HG03354 (cell line): Measurements from ENCODE around the gene MEN1.
A peak's percentile ranks its signal among the peaks of the same experiment; 100 is the strongest.
"Not testable (repeated sequence)": the region's sequence is repeated elsewhere in the genome, so short reads cannot be mapped to it uniquely, and the experiment has no call there.

Experiments used
- ATAC-seq: cut with Tn5 transposase; IDR thresholded peaks from one replicate; pipeline ENCODE4 v1.9.1; 2021; ENCODE audit warnings: mild to moderate bottlenecking; ENCODE audit not compliant: unreplicated experiment, poor library complexity, severe bottlenecking

Gene MEN1

DNA sequence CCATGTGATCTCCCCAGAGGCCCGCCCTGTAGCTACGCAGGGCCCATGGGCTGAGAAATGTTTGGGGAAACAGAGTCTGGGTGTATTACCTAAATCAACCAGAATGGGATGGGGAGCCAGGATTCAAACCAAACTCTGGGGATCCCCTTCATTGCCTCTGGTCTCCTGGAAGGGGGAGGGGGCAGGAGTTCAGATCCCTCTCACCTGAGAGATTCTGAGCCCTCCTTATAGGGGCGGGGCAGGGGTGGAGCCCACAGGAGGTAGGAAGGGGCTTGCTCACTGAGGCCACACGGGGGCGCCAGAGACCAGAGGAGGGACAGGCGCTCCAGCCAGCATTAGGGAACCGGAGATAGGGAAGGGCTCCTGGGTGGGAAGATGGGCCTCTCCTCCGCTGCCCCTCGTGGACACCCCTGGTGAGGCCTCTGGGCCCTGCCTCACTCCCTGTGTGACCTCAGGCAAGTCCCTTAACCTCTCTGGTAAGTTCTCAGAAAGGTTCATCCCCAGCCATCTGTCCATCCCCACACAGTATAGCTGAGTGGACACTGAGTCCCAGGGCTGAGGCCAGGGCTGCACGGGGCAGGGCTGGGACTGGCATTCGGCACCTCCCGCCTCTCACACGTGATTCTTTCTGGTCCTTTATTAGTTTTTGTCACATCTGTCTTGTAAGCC lies 36.8 kb upstream of the MEN1 start:
- ATAC-seq, result no peak

GRCh38 chr11:64845776-64846129 lies 35.4 kb upstream of the MEN1 start:
- not testable (repeated sequence) for ATAC-seq

DNA sequence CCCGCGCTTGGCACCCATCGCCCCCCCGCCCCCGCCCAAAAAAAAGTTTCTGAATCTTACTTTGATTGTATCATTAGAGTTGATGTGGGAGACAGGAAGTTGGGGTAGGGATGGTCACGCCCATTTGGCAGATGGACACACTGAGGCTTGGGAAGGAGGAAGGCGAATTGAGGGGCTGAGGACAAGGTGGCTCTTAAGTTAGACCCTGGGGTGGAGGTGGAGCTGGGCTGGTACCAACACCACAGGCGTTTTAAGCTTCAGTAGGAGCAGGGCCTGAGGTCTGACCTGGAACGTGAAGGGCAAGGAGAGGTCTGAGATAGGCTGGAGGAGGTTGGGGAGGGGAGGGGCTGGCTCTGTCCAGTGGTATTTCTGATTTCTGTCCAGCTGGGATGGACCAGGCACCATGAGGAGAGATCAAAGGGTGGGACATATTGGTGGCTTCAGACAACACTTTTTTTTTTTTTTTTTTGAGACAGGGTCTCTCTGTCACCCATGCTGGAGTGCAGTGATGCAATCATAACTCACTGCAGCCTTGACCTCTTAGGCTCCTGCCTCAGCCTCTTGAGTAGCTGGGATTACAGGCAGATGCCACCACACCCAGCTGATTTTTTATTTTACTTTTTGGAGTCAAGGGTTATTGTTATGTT lies 34.9 kb upstream of the MEN1 start:
- ATAC-seq, result no peak

GRCh38 chr11:64844330-64845128 lies 34.2 kb upstream of the MEN1 start, which contains the start of gene CDC42BPG:
CDC42BPG (minus strand) TSS chr11:64844653; CDS start chr11:64844569, 84 bp downstream.
- ATAC-seq, result peak; percentile 40

- no peak for ATAC-seq
Measured at GRCh38 chr11:64843686-64844329, 33.5 kb upstream of the MEN1 start.

GRCh38 chr11:64842851-64843685 lies 32.7 kb upstream of the MEN1 start:
- ATAC-seq, result no peak

DNA sequence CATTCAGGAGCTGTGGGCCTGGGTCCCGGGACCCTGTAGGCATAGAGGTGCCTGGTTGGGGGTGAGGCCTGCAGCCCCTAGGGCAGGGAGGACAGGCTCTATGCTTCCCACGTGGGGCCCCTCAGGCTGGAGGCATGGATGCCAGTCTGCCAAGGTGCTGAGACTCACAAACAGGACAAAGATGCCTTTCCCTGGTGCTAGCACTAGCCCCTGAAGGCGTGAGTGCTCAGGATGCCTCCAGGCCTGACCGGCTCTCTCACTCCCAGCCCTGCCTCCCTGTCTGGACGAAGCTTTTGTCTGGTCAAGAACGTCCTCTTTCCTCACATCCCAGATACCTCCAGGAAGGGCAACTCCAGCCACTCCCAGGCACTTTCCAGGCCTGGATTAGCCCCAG lies 32.0 kb upstream of the MEN1 start:
- ATAC-seq, result no peak

- ATAC-seq, result no peak
Measured at GRCh38 chr11:64841592-64842365, 31.4 kb upstream of the MEN1 start.

GRCh38 chr11:64839887-64840782 lies 29.8 kb upstream of the MEN1 start:
- no peak for ATAC-seq

- ATAC-seq, result no peak
Measured at GRCh38 chr11:64839335-64839734, 29.0 kb upstream of the MEN1 start.

DNA sequence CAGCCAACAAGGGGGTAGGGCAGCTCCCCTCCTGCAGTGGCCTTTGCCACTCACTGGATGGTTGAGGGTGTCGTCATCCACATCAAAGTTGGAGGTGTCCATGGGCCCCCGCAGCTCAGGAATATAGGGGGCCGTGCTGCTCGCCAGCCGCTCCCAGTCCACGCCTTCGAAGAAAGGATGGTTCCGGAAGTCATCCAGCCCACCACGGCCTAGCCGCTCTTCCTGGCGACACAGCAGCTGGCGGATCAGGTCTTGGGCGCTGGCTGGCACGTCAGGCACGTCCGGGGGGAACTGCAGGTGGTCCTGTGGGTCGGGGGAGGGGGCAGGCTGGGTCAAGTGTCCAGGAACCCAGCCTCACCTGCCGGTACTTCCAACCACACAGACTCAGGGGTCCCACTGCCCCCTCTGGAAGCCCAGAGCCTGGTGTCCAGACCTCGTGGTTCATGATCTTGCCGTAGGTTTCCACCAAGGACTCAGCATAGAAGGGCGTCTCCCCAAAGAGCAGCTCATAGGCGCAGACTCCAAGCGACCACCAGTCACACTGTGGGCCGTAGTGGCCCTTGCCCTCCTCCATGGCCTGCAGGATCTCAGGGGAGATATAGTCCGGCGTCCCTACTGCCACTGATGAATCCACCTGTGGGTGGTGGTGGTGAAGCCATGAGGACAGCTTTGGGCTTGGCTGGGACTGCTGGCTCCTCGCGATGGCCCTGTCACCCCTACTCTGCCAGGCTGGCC lies 28.4 kb upstream of the MEN1 start:
- ATAC-seq, result no peak

- ATAC-seq, result no peak
Measured at GRCh38 chr11:64837887-64838351, 27.6 kb upstream of the MEN1 start.

DNA sequence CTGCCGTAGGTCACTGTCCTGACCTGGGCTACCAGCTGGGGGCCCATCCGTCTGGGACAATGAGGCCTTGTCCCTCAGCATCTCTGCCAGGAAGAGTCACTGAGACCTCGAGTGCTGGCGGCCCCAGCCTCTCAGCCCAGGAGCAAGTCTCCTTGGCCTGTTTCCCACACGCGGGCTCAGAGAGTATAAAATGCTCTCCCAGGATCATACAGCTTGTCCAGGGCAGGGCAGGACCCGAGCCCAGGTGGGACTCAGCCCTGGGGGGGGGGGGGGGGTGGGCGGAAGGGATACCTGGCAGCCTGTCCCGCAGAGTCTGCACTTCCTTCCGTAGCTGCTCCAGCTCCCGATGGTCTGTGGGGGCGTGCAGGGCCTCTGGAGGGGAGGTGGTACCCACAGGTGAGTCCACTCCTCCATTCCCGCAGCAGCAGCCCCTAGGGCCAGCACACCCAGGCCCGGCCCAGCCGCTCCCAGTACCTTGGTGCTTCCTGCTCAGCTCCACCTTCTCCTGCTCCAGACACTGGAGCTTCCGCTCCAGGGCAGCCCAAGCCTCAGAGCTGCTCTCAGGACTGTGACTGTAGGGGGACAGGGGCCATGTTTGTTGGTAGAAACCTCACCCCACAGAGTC lies 26.2 kb upstream of the MEN1 start:
- no peak for ATAC-seq

GRCh38 chr11:64835616-64836447 lies 25.5 kb upstream of the MEN1 start:
- ATAC-seq, result no peak

DNA sequence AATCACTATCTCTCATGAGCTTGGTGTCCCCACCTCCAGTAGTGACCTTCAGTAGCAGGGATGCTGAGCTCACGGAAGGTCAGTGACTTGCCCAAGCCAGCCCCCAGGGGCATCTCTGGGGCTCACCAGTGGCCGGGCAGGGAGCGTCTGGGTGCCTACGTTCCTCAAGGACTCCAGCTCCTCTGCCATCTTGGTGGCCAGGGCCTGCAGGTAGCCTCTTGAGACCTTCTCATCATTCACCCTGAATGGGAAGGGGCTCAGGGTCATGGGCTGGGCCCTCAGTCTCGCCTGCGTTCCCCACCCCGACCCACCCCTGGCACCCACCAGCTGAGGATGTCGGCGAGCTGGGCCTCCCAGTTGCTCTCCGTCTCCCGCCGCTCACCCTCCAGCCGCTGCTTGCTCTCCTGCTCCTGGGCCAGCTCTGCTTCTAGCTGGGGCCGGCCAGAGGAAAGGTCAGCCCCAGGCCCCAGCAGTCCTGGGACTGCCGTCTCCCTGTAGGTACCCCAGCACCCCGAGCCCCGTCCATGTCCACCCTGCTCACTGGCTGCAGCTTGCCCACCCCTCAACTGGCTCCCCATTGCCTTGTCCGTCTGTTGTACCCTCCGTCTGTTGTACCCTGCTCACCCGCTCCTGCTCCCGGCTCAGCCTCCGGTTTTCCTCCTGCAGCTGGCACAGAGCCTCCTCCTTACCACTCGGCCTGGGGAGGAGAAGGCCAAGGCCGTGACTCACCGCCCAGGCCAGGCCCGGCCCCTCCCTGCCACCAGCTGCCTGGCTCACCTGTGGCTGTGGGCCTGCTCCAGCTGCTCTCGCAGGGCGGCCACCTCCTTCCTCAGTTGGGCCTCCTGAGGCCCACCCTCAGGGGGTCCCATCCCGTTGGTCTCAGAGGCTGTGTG lies 24.6 kb upstream of the MEN1 start:
- no peak for ATAC-seq
